GM18519 (cell line): ENCODE measurements around the gene CDC6.

Source experiments
- ATAC-seq: cut with Tn5 transposase; IDR thresholded peaks from one replicate; pipeline ENCODE4 v1.9.1; 2021; ENCODE audit warnings: mild to moderate bottlenecking, moderate library complexity; ENCODE audit not compliant: unreplicated experiment, low FRiP score

CDC6 gene

DNA sequence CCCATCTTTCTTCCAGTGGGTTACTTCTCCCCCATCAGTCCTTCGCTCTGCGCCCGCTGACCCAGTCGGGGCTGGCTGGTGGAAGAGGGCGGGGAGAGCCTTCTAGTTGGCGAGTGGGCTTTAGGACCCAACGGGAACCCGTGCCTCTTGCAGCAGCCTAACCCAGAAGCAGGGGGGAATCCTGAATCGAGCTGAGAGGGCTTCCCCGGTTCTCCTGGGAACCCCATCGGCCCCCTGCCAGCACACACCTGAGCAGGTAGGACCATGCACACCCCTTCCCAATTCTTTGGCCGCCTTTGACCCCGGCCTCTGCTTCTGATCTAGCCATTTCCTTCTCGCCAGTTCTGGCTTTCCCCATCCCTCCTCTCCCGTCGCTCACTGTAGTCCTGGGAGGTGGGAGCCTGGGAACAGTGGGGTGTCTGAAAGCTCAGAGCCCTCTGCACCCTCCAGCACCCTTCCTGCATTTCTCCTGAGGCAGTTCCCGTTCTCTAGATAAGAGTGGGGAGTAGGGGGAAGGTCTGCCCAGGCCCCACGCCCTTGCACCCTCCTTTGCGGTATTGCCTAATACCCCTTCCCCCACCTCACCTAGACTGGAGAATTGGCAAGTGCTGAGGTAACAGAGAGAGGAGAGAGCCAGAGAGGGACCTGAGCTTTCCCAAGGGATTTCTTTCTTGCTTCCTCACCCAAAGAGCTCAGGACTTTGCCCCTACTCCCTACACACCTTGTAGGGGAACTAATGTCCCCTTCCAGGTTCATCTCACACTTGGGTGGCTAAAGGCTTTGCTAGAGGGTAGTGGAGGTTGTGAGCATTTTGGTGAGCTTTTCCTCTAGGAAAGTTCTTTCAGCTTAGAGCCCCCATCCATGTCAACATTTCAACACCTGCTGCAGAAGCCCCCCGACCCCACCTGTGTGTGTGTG is 21.6 kb downstream of the CDC6 start, which contains the start of gene RARA:
TSS of gene RARA (plus strand) at position 150 of the 918 bp plus-strand sequence. CDS start 22,039 bp downstream, outside the sequence.
- ATAC-seq: no peak

DNA sequence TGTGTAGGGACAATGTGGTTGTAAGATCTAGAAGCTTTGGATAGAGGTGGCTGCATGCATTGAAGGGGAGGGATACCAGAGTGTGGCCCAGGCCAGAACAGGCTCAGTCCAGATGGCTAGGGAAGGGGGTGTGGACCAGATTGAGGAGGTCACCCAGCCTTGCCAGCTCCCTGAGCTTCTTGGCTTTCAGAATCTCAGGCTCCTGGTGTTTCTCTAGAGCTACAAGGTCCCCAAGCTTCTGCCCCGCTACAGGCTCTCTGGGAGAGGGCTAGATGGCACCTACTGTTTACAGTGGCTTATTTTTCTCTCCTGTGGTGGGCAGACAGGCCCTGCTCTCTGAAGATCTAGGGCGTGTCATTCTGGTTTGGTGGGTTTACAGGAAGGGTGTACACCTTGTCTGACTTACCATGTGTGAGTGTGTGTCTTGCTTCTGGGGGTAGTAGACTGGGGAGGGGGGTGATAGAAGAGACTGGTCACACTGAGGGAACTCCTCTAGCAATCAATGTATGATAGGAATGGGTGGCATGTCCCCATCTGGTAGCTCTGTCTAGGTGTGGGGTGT is 22.4 kb downstream of the CDC6 start:
- ATAC-seq: no peak

DNA sequence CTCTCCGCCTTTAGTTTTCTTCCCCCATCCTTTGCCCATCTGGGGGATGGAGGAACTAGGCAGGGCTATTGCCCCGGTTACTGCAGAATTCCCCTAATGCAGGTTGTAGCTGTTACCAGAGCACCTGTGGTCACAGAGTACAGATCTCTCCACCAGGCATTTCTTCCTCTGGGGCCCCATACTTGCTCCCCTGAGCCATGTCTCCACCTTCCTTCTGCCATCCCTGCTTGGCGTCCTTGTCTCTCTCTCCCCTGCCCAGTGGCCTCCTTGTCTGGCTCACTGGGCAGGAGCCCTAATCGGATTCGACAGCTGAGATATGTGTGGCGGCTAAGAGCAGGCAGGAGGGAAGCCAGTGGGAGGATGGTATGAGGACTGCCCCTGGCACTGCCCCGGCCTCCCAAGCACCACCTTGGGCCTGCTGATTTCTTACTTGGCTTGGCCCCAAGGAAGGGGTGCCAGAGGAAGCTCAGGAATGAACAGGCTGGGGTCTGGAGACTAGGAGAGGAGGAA is 23.3 kb downstream of the CDC6 start:
- no peak for ATAC-seq

DNA sequence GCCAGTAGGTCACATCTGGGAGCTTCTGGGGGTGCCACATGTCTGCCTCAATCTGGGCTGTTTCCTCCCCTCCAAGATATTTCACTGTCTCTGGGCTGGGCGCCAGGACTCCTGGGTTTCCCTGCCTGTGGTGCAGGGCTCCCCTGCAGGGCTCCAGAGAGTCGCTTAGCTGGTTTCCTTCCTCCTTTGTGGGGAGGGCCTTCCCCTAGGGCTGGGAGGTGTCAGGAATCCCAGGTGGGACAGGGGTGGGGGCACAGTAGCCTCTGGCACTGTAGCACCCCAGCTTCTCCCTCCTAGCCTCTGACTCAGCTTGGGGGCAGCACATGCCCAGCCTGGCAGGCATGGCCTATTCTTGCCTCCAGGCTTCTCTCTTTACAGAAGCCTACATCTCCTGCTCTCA is 23.9 kb downstream of the CDC6 start:
- ATAC-seq: no peak

DNA sequence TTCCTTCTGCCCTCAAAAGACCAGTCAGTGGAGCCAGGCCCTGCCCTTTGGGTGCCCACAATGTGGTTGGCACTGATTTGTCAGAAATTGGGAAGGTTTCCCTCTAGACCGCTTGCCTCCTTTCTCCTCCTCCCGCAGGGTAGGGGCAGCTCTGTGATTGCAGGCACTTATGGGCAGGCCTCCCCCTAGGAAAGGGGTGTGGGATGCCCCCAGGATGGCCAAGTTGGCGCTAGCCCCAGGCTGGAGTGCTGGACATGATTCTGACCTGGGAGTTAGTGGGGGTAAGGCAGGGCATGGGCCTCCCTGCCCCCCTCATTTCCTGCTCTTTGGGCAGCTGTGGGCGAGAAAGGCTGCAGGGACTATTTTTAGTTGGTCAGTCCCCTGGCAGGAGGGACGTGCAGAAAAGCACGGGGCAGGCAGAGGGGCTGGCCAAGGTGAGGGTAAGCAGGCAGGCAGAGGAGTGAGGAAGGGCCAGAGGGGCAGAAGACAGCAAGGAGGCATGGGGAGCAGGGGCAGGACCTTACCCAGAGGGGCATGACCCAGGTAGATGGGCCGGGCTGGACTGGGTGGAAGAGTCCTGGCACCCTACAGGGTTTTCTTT is 24.6 kb downstream of the CDC6 start:
- no peak for ATAC-seq

DNA sequence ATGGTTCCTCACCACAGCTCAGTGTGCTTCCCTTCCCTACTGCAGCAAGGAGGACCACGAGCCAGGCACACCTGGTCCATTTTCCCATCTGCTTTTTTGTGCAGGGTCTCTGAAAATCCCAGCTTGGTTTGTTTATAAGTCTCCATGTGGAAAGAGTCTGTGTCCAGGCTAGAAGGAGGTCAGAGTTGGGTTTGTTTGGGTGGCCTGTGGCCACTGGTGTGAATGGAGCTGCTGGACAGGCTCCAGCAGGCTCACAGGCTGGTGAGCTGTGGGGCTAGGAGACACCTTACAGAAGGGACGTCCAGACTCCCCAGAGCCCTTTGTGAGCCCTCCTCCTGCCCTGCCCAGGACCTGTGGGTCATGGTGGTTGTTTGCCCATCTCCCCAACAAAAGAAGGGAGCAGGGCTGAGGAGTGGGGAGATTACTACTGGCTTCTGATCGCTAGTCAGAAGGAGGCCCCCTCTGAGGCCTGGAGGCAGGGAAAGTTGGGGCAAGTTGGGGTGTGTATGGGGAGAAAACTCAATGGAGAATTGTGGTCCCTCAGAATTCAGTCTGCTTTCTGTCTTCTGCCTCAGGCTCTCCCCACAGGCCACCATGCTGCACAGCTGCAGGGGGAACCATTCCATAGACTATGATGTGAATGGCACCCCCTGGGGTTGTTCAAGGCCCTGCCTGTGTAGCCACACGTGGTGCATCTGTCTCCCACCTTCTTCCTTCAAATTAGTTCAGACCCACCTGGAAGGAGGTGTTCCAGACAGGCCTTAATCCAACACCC is 25.4 kb downstream of the CDC6 start:
- ATAC-seq: no peak

DNA sequence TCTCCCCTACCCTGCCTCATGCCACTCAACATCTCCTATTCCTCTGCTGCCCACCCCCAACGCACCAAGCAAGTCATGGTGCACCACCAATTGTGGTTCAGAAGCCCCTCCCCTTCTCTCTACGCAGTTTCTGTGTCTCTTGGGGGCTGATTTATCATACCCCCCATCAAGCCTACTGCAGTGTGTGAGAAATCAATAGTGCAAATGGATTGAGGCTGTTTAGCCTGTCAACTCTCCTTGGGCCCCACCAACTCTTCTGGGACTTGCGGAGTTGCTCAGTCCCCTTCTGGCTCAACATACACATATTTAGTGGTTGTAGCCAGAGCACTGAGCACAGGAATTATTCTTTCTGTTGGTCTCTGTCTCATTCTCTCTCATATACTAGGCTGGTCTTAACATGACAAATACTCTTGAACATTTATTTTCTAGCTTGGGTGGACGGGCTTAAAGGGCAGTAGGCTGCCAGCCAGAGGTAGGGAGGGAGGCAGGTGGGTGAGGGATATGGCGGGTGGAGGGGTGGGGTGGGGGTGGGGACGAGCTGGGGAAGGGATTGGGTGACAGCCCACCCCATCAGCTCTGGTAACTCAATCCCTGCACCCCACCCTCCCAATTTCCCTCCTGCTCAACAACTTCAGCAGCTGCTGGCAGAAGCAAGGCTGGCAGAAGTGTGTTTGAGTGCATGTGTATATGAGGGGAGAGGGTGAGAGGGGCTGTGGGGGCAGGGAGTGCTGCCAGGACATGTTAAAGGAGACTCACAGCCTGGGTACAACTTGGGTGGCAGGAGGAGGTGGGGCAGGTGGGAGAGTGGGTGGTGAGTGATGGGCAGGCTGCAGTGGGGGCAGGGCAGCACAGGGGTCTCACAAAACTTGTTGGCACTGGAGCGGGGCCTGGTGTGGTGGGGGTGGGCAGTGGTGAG is 26.2 kb downstream of the CDC6 start:
- ATAC-seq: no peak

DNA sequence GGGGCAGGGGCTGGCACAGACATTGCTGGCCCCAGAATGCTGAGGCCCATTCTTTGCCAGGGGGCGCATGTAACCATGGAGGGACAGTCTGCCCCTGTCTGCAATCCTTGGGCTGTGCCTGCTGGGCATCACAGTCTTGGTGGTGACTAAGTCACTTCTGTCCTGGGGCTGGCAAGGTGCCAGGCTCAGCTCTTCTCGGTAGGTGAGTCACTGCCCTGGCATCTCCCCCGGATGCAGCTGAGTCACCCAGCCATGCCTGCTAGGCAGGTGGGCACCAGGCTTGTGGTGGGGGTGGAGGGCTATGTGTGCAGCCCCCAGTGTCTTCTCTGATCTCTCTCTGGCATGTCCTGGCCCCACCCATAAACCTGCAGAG is 26.9 kb downstream of the CDC6 start:
- ATAC-seq: no peak

DNA sequence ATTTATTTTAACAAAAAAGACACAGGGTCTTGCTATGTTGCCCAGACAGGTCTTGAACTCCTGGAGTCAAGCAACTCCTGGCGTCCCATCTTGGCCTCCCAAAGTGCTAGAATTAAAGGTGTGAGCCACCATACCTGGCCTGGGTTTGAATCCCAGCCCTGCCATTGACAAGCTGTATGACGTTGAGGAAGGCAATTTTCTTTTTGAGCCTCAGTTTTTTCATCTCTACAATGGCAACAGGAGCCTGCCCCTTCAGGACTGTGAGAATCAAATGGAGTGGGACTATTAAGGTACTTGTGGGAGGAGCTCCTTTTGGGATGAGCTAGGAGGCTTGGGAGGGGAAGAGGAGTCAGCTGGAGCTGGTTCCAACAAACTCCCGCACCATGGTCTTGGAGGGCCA is 27.5 kb downstream of the CDC6 start:
- no peak for ATAC-seq

DNA sequence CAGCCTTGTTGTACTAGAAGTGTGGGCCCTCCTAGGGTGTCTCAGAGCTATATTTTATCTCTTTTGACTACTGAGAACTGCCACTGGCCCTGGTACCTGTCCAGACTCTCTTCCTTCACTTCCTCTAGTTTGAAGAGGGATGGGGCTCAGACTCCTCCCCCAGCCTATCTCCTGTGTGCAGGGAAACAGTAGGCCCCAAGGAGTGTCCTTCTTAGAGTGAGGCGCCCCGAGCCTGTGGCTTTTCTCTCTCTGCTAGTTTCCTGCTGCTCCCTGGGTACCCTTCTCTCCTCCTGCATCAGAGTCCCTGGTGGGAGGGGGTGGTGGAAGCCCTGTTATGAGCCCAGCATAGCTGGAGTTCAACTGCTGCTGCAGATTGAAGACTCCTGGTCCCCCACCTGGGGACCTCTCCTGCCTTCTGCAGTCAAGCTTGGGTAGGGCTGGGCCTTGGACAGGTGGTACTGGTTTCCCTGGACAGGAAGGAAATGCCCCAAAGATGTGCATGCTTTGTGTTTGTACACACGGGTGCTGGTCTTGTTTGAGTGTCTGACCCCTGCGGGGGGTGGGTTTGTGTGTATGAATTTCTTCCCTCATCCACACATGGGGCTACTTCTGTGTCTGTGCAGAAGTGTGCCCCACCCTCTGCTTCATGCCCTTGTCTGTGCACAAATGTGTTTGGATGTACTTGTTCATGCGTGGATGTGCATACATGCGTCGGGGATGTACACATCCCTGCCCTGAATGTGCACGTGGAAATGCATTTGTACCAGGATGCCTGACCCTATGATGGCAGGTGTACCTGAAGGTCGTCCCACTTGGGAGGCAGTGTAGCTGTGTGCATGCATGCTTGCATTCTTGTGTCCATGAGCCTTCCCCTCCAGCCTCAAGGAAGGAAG is 28.2 kb downstream of the CDC6 start:
- ATAC-seq: no peak

DNA sequence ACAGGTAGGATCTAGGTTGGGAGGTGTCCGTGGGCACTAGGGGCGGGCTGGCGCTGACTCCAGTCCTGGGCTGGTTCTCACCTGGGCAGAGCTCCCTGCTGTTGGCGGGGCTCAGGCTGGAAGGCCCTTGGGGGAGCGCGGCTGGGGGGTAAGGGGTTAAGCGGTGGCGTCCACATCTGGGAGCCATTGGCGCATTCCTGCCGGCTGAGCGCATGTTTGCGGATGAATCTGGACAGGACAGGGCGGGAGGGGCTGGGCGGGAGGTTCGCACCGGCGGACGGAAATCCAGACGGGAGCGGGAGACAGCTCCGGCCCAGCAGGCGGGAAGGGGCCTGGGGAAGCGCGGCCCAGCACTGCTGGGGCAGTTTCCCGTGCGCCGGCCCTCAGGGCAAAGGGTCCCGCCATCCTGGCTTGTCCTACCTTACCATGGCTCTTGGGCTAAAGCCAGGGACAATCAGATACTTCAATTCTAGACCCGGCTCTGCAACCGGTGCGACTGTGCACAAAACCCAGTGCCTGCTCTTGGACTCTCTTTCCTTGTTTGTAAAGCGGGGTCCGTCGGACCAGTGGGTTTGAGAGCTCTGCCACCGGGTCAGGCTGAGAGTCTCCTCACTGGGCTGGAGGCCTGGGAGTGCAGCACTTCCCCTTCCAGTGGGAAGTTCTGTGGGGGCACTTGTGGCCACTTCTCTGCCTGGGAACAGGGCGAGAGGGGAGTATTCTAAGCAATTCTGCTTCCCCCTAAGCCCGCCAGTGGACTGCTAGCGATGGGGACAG is 29.1 kb downstream of the CDC6 start:
- no peak for ATAC-seq

DNA sequence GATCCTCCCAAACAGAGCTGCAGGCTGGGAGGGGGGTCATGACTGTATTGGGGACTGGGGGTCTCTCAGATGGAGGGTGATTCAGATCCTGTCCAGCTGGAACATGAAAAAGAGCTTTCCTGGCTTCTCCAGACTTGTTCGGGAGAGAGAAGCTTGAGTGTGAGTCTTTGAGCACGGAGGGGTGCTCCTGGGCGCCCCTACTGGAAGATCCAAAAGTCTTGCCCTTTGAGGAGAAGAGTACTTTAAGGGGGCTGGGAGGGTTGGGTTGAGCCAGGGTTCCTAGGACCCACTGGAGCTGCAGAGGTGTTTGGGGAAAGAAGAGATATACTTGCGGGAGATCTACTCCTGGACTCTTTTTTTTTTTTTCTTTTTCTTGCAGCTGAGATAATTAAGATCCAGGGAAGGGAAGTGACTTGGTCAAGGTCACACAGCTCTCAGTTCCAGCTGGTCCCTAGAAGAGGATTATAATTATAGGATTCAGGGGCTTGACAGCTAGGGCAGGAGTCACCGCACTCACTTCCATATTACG is 29.7 kb downstream of the CDC6 start:
- no peak for ATAC-seq

DNA sequence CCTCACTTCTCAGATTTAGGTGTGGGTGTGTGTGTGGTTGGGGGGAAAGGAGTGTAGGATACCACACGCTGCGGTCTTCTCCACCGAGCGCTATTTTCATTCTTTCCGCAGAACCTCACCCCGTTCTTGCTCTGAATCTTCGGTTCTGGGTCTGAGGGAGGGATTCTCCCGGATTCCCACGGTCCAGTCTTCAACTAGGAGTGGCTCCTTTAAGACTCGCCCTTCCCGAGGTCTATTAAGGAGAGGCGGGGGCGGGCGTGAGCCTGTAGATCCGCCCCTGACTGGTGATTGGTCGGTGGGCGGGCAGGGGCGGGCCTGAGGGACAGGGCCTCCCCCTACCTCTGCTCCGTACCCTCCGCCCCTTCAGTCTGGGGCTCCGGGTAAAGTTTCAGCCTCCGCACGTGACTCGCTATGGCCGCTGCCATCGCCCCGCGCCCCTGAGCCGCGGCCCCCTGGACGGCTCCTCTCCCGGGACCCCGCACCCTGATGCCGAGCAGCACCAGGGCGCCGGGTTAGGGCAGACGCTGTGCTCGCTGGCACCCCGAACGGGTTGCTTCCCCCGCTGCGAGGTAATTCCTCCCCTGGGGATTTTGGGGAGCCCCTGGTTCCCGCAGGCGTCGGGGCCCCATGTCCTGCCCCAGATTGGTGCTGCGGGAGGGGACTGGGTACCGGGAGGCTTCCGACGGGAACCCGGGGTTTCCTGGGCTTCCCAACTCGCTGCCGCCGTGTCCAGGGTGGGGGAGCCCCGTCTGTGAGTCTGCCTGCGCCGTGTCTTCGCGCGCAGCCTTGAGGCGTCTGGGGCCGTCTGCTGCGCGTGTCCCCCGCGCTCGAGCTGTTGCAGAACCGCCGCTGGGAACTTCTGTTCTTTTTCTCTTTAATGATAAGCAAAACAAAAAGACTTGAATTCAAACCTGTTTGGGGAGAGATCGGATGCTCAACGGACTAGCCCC is 30.5 kb downstream of the CDC6 start:
- peak; percentile 40 for ATAC-seq

DNA sequence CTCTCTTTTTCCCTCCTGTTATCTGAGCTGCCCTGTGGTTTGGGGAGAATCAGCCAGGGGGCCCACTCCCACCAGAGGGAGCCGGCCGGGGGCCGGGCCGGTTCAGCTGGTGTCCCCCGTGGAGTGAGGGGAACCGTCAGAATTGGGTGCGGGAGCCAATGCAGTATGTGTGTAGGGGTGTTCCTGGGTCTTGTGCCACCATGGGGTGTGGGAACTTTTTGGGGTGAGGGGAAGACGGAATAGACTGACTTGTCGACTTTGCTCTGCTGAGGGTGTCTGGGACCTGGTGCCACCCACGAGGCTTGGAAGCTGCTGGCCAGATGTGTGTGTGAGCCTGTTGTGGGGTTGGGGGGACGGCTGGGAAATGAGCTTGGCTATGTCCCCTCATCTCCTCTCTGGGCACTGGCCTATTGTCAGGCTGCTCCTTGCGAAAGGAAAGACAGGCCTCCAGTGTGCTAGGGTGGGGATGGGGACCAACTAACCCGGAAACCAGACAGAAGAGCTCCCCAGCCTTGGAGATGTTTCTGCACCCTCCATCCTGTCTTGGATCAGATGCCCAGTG is 31.2 kb downstream of the CDC6 start:
- no peak for ATAC-seq

DNA sequence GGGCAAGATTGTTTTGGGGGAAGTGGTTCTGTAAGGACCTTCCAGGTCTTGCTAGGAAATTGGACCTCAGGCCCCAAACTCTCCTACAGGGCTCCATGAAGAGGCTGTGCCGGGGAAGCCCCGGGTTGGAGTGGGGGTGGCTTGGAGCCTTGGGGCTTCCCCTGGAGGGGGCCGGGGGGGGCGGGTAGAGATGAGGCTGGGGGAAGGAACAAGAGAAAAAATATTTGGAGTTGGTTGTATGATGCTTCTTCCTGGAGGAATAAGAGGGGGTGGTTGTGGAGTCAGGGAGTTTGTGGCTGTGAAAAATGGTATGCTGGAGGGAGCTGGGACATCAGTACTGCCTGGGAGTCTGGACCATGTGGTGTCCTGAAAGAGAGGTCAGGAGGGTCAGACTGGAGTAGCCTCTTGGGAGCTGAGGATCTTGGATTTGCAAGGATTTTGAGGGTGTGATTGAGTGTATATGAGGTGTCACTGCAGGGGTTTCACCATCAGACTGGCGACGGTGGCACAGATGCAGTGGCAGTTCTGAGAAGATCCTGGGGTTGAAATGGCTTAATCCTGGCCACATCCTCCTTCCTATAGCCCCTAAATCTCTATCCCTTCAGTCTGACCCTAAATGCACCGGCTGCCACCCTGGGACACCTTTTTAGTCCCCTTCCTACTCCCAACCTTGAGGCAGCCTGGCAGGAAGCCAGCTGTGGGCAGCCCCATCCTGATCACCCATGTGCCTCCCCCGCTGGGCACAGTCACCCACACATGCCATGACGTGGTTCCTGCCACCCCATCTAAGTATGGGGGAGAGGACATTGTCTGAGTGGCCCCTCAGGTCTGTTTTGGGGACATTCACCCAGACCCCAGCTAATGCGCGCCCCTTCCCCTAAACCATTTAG is 32.2 kb downstream of the CDC6 start:
- no peak for ATAC-seq
